ENCODE results near the gene RGMA.

DNA sequence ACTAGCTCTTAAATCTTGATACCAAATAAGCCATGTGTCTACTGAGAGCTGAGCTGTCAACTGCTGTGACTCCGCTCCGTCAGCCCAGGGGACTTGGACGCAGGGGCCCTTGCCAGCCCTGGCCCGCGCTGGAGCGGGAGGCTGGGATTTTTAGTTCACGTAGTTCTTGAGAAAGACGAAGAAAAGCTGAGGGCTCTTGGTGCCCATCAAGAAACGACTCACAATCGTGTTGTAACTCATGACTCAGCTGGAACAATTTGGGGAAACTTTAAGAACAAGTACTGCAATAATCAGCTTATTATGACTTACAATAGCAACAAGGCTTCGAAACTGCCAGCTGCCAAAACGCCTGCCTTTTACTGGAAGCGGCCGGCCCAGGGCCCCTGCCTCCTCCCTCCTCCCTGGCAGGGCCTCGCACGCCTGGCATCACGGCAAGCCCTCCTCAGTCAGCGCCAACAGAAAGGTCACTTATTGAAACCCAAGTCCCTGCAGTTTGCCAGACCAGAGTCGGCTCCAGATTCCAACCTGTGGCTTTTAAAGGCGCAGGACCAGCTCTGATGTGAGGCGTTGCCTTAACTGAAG, 60.3 kb downstream of the RGMA start:
- TF ChIP-seq GATA2 (IDR thresholded peaks at IDR 0.05; ENCODE audit: low read depth, low read length) (no peak), GATA3 (IDR thresholded peaks at IDR 0.05; ENCODE audit: low read depth, low read length) (no peak)

Data from SH-SY5Y (cell line).